NCI-H526 (cell line): ENCODE measurements around the gene HIP1R.
"Not testable (repeated sequence)": the region's sequence is repeated elsewhere in the genome, so short reads cannot be mapped to it uniquely, and the experiment has no call there.

ENCODE experiments used
- DNase-seq, 2 experiments: peaks; one replicate each; lab custom pipeline; 2025; lab: John Stamatoyannopoulos, UW

The HIP1R gene

DNA sequence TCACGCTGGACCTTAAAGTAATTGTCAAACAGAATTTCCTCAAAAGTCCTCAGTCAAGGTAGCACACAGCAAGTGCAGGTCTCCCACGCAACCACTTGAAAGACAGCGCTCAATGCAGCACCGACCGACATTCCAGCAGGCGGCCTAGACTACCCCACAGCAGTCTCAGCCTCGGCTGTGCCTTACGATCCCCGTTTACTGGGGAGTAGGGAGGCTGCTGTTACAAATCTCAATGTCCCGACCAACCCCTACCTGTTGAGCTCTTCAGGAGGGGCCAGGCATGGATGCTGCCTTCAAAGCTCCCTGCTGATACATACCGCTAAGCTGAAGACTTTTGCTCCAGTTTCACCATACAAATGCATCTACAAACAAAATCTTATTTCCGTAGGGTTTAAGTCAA lies 38.8 kb downstream of the HIP1R start:
- DNase-seq: no peak

DNA sequence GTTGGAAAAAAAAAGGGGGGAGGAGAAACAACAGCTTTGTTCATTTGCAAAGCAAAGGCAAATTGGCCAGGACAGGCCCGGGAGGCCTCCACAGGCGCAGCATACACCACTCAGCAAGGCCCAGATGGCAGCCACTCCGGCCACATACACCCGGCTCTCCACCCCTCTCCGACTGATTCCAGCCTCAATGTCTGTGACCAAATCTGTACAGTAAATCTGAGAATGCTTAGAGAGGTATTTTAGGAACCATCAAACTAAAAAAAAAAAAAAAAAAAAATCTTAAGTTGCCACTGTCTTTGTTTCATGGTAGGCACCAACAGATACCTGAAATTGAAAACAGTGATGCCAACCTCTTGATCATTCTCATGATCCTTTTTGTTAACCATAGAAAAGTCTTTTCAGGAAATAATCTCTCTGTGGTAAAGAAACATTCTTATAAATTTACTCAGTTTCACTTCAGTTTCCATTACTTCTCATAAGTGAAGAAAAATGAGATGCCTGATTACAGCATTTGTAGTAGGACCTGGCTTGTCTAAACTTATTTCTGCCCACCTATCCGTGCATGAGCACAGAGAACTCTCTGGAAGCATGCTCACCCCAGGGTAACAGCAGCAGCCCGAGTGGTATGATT lies 40.4 kb downstream of the HIP1R start:
- DNase-seq: peak; percentile 51 to 87

DNA sequence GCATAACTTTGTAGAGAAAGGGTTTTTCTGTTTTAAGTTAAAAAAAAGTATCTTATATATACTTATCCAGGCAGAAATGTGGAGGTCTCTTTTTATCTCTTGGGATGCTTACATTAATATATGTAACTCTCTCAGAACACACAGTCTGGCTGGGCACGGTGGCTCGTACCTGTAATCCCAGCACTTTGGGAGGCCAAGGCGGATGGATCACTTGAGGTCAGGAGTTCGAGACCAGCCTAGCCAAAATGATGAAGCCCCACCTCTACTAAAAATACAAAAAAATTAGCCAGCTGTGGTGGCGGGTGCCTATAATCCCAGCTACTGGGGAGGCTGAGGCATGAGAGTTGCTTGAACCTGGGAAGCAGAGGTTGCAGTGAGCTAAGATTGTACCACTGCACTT lies 41.0 kb downstream of the HIP1R start:
- not testable (repeated sequence) for DNase-seq

DNA sequence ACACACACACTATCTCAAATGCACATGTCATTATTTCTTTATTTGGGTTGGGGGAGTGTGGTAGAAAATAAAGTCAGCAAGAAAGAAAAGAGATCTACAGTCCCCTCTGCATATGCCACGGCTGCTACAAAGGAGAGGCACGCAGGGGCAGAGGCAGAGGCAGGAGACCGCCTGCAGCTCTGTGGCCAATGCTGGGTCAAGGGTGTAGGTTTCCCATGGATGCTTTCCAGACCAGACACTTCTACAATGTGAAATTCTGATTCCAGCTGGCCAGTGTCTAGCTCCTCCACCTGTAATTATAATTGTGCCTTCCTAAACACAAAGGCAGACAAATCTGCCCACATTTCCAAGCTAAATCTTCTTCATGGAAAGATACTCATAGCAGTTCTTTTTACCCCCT lies 41.5 kb downstream of the HIP1R start:
- DNase-seq: no peak

DNA sequence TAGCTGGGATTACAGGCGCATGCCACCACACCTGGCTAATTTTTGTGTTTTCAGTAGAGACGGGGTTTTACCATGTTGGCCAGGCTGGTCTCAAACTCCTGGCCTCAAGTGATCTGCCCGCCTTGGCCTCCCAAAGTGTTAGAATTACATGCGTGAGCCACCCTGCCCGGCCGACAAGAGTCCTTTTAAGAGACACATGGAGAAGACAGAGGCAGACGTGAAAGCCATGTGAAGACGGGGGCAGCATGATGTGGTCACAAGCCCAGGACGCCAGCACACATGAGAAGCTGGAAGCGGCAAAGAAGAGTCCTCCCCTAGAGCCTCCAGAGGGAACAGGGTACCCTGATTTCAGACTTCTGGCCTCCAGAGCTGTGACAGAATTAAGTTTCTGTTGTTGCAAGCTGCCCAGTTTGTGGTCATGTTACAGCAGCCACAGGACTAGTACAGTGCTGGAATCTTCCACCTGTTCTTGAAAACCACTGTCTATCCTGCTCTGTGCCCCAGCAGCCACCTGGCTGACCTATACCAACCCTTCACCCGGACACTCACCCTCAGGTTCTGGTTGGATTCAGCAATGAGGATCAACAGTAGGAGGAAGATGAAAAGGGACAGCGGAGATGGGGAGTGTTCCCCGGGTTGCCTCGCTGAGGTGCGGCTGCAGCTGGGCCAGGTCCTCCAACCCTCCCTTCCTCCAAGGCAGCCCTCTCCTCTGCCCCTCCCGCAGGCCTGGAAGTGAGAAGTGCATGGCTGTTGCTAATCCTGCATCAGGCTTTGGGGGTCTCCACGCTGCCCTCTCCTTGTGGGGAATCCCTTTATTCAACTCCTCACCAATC lies 43.7 kb downstream of the HIP1R start:
- DNase-seq: no peak

DNA sequence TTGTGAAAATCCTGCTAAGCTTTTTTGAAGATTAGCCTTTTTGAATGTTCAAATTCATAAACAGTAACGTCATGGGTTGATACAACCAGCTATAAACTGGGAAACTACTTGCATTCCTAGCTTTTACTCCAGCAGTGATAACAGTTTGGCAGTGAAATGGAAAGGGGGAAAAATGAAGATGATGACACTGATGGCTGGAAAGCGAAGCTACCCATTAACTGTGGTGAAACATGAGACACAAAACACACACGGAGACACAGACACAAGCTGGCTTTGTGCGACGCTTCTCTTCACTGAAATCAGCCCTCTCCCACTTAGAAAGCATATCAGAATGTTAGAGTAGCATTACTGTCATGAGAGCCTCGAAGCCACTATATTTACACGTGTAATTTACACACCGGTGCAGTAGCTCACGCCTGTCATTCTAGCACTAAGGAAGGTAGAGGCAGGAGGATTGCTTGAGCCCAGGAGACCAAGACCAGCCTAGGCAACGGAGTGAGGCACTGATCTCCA lies 45.0 kb downstream of the HIP1R start:
- peak in 1 of 2 experiments; percentile 47 for DNase-seq

DNA sequence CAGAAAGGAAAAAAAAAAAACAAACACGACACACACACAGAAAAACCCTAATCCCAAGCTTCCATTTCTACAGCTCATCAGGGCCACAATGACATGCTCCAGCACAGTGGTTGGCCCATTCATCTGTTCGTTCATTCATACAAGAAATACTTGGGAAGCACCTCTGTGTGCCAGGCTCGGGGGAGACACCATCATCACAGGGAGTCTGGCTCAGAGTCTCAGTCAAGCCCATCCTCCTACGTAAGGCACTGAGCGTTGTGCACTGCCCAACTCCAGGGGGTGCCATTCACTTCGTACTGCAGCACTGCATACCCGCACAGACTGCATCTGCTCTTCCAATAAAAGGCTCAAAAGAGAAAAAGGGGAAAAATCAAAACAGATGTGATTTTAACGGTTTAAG lies 45.4 kb downstream of the HIP1R start:
- DNase-seq: peak; percentile 32 to 64

DNA sequence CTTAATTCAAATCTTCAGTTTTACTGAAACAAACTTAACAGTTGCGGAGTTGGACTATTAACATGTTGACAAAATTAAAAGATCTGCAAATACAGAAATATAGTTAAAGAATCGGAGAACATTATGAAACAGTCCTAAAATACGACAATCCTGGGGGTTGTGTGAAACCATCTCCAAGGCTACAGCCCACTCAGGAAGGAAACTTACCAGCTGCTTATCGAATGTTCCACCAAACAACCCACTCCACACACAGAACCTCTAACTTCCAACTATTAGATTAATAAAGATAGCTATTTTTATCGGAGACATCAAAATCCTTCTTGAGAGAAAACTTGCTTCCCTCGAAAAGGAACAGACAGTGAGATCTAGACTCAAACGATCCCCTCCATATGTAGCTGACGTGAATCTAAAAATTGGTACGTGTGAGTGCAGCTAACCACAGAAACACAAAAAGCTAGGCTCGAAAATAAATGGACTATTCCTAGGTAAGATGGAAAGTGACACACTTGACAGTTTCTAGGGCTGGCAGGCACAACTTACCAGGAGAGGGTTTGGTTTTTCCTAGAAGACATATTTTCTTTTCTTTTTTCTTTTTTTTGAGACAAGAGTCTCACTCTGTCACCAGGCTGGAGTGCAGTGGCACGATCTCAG lies 47.8 kb downstream of the HIP1R start:
- no peak for DNase-seq

DNA sequence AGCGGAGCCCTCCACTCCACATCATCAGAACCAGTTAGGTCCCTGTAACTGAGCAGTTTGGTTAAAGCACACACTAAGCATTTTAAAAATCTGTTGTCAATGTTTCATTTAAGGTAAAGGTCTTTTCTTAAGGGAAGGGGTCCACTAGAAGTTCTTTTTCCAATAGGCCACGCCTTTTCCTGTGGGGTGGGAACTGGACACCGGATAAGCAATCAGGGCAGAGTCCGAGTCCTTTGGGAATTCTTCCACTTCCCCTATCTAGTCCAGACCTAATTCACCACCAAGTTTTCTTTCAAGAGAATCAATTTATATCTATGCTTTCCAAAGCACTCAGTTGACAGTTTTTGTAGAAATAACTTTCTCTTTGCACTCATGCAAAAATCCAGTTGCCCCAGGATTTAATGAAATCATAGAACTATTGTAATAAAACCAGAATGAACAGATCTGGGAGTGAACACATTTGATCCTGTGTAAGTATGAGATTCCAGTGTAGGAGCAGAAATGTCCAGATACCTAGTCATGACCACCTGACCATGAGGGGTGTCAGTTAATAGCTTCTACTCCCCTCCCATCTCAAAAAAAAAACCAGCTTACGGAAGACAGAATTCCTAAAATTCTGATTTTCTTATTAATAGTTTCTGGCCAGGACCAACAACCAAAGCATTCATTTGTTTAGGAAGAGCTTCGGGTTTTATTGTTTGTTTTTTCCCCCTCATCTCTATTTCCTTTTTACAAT lies 49.0 kb downstream of the HIP1R start:
- DNase-seq: no peak

DNA sequence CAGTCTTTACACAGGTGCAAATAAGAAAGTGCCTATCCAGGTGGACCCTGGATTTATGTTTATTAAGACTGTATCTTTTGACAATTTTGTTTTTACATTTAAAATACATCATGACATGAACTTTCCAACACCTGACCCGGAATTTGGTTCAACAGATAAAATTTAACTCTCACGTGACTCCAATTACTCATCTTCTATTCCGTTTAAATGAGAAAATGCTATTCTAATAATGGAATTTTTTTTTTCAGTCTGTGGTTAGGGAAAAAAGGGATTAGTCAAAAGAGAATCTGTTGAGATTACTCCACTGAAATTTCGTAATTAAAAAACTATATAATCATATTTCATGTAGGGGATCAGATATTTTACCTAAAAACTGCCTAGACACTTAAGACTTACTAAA lies 49.6 kb downstream of the HIP1R start:
- DNase-seq: no peak

DNA sequence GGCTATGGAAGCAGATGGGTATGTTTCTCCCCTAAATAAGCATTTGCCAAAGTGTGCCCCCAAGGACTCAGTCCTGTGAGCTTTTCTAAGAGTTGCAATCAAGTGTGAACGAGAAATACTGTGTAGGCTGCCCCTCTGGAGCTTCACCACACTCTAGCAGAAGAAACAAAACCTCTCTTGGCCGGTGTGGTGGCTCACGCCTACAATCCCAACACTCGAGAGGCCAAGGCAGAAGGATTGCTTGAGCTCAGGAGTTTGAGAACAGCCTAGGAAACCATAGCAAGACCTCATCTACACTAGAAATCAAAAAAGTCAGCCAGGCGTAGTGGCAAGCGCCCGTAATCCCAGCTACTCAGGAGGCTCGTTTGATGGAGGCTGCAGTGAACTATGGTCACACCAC lies 50.9 kb downstream of the HIP1R start:
- no peak for DNase-seq

DNA sequence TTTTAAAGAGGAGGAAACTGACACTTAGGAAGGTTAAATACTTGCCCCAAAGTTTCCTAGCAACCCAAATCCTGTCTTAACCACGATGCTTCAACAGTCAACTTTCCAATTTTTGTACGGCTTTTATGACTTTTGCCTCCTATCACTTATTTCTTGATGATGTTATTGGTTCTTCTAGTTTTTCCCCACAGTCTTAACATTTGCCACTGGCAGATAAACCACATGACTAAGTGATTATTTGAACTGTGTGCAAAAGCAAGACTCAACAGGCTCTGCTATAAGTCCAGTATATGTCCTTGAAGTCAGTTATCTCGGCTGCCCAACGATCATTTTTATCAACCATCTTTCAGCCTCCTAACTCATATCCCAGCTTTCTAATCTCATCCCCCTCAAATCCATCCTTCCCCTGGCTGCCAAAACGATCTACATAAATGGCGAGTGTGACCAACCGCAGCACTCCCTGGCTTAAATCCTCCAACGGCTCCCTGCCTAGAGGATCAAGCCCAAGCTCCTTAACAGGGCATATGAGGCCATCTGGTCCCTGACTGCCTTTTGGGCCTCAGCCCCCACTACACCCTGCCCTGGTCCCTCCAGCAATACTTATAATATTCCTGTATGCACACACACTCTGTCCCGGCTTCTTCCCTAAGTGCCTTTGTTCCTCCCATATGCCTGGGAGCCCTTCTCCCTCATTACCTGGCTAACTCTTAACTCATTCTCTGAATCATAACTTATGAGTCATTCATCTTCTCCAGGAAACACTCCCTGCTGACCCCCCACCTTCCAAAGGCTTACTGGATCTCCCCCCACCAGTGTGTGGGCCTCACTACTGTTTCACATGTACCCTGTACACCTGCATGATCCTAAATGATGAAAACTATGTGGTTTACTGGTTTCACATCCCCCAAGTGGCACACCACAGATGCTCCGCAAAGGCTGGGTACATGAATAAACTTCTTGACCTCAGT lies 51.9 kb downstream of the HIP1R start:
- no peak for DNase-seq

DNA sequence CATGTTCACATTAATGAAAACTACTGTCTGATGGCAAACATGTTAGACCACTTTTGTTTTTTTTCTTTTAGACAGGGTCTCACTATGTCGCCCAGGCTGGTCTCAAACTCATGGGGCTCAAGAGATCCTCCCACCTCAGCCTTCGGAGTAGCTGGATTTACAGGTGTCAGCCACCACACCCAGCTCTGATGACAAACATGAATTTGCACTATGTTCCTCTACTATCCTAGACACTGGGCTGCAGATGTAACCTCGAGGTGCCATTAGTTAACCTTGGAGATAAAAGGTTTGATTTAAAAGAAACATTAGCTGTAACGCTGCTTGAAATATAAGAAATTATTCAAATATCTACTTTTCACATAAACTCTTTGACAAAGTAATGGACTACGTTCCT lies 52.6 kb downstream of the HIP1R start:
- no peak for DNase-seq

DNA sequence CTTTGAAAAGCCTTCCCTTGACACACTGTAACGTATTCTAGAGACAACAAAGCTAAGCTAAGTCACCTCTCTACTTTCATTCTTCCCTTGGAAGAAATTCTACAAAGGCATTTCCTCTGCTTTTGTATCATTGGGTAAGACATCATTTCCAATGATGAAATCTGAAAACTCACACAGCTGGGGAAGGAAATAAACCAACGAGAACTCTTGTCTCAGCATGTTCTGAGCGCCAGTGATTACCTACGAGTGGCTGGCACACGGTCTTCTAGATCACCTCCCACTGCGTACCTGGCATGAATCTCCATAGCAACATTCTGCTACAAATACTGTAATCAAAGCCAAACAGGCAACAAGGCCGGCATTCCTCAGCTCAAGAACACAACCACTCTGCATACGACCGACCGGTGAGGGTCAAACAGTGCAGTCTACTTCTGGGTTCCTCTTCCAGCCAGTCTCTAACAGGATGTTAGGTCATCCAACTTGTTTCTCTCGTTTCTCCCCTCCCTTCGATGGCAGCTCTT lies 53.0 kb downstream of the HIP1R start:
- DNase-seq: peak in 1 of 2 experiments; percentile 17

DNA sequence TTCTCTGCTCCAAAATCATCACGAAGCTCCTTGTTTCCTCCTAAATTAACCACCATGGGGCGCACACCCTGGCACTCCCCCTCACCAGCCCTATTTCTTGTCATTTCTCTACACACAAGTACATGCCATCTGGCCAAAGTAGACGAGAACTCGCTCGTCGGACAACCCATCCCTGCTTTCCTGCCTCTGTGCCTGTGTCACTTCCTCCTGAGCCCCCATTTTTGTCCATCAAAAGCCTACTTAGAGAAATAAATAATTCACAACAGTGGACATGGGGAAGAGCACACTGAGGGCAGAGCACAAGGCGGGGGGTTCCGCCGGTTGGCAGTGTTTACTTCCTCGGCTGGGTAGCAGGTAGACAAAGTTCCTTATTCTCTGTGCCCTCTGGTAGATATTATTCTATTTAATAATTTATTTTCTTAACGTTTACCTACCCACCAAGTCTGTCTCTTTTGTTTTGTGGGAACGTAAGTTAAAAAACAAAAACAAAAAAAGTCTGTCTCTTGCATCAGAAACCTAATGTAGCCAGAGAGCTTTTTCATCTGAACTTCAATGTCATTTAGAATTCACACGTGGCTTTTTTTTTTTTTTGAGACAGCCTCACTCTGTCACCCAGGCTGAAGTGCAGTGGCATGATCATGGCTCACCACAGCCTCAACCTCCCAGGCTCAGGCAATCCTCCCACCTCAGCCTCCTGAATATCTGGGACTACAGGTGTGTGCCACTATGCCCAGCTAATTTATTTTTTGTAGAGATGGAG lies 54.7 kb downstream of the HIP1R start:
- no peak for DNase-seq

DNA sequence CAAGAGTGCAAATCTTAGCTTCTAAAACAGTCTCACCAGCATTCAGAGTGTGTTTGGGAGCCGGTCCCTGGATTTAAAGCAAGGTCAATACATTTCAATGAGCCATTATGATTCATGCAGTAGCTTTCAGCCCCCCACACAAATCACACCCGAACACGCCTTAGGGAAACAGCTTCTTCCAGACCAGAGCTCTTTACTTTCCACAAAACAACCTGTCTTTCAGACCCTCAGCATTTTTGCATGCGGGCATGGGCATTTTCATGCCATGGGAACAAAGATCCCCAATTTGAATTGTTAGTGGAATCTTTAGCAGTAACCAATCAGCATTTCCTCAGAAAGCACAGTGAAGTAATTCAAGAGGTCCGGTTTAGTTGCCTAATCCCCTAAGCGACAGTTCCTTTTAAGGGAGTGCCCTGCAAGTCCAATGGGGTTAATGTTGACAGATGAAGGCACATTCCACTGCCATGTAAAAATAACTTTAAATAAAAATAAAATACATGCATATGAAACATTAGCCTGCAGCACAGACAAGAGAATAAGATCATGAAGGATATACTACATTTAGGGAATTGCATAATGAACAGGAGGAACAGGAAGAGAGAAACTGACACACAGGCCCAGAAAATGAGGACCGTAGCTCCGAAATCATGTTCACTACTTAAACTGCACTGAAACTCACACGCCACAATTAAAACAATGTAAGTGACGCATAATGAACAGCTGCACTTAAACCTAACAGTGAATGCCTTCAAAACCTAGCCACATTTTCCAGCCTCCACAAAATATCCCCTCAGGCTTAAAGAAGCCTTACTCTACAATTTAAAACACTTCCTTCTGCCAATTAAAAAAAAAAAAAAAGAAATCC lies 56.6 kb downstream of the HIP1R start:
- DNase-seq: peak; percentile 33 to 38

DNA sequence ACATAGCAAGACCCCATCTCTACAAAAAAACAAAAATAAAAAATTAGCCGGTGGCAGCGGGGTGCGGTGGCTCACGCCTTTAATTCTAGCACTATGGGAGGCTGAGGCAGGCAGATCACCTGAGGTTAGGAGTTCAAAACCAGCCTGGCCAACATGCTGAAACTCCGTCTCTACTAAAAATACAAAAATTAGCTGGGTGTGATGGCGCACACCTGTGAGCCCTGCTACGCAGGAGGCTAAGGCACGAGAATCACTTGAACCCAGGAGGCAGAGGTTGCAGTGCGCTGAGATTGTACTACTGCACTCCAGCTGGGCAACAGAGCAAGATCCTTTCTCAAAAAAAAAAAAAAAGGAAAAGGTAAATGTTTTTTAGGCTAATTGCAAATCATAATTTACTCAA lies 57.5 kb downstream of the HIP1R start:
- not testable (repeated sequence) for DNase-seq

DNA sequence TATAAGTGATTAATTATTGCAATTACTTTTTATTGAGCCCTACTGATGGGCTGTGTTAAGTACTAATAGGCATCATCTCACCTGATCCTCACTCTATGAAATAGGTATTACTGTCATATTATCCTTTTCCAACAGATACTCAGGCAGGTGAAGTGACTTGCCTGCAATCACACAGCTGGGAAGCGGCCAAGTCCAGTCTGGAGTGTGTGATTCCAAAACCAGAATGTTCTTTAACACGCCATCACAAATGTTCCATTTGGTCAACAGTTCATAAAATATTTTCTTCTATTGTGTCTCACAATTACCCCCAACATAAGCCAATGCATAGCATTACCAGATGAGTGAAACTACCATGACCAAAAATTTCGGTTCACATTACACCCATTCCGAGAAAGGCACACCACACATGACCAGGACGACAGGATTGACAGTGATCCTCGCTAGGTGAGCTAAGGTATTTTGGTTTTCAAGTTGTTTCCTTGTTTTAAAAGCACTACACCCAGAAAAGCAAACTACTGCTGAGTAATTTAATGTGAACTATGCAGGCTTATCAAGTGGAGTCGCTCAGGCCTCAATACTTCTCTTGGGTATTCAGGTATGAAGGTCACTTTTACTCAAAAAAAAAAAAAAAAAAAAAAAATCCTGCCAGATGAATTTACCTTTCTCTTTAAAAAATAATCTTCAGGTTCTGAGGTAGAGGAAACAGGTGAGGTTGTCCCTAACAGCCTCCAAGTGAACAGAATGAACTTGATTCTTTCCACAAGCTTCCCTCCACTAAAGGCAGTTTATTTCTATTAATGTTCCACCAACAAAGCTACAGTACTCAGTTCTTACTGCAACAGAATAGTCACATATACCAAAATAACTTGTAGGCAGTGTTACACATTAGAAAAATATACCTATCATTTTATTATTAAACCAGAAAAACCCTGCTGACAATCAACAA lies 58.2 kb downstream of the HIP1R start:
- no peak for DNase-seq
